Ectodermal cell (in vitro differentiated cells): Measurements from ENCODE around the gene SPOUT1. TPM values are rescaled to one million over a fixed set of nuclear protein-coding genes. Genes with fewer than 3 reads are reported as not detected.
"Not testable (repeated sequence)": the region's sequence is repeated elsewhere in the genome, so short reads cannot be mapped to it uniquely, and the experiment has no call there.

Experiments
- H3K27ac ChIP-seq: 2 replicates; pipeline ENCODE4 v1.7.0; 2013; ENCODE audit warnings: mild to moderate bottlenecking, low read depth, low read length; ENCODE audit not compliant: insufficient read depth, poor library complexity, severe bottlenecking
- H3K27me3 ChIP-seq: 2 replicates; pipeline ENCODE4 v1.7.0; 2013; ENCODE audit warnings: mild to moderate bottlenecking, low read length; ENCODE audit not compliant: insufficient read depth, control insufficient read depth, poor library complexity, severe bottlenecking
- H3K36me3 ChIP-seq: one replicate; pipeline ENCODE4 v1.7.0; 2013; ENCODE audit warnings: low read length; ENCODE audit not compliant: control insufficient read depth, insufficient read depth
- H3K4me1 ChIP-seq: one replicate; pipeline ENCODE4 v1.7.0; 2013; ENCODE audit warnings: low read length; ENCODE audit not compliant: control insufficient read depth, insufficient read depth
- H3K4me3 ChIP-seq: 2 replicates; pipeline ENCODE4 v1.7.0; 2013; ENCODE audit warnings: low read depth, low read length, control low read depth; ENCODE audit not compliant: insufficient read depth
- H3K9me3 ChIP-seq: 2 replicates; pipeline ENCODE4 v1.7.0; 2013; ENCODE audit warnings: mild to moderate bottlenecking, low read length, moderate library complexity; ENCODE audit not compliant: control insufficient read depth
- WGBS, 2 experiments: methylation state at CpG; one replicate each; pipeline ENCODE4 v1.1.7; 2013; ENCODE audit warnings: missing lambda C conversion rate in 2 of 2; 5-methylcytosine and 5-hydroxymethylcytosine counted together
- polyA plus RNA-seq, 4 experiments: library from polyadenylated mRNA; stranded (reverse); fragments of 50-300 nt; gene quantifications; one replicate each; pipeline ENCODE4 v1.2.3, GENCODE V29; 2013

SPOUT1 gene, protein sequence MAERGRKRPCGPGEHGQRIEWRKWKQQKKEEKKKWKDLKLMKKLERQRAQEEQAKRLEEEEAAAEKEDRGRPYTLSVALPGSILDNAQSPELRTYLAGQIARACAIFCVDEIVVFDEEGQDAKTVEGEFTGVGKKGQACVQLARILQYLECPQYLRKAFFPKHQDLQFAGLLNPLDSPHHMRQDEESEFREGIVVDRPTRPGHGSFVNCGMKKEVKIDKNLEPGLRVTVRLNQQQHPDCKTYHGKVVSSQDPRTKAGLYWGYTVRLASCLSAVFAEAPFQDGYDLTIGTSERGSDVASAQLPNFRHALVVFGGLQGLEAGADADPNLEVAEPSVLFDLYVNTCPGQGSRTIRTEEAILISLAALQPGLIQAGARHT
- 39.4 TPM for polyA plus RNA-seq (2013, experiment 1 of 4)
- polyA plus RNA-seq (2013, experiment 2 of 4): 47.0 TPM
- 26.9 TPM for polyA plus RNA-seq (2013, experiment 3 of 4)
- 31.9 TPM for polyA plus RNA-seq (2013, experiment 4 of 4)

DNA sequence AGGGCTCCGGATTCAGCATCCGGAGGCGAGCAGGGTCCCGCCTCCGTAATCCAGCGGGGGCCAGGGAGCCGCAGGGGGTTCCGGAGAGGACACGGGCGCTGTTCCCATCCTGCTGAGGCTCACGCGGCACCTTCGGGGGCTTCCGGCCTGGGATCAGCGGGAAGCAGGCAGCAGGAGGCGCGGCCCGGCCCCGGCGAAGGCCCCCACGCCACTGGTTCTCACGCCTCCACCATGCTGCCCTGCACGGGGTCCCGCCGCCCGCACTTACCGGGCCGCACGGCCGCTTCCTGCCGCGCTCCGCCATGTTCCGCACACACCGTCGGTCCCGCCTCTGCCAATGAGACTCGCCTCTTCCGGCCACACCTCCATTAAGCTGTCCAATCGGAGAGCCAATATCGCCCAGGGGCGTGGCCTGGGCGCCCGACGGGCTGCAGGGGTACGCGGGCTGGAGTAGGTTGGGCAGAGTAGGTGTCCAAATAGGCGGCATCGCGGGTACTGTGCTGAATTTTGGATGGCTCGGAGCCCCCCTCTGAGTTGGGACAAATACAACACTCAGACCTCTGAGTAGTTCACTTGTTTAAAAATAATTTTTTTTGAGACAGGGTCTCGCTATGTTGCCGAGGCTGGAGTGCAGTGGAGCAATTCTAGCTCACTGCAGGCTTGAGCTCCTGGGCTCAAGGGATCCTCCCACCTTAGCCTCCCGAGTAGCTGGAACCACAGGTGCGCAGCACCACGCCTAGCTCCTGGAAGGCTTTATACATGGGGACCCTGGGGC lies at the start of gene SPOUT1:
Gene SPOUT1 (minus strand): TSS at position 318 of the 775 bp plus-strand sequence. CDS start 14 bp downstream, at position 304.
- no peaks in the 10 kb centered on the region for H3K27me3 ChIP-seq
- H3K27ac ChIP-seq: no peak within 1 kb of the TSS
- no peaks in the 10 kb centered on the region for H3K9me3 ChIP-seq
- H3K36me3 ChIP-seq: peaks cover 16% of the 10 kb centered on the region
- 3% methylated on average over 56 of the region's 56 CpGs for WGBS, 2 experiments
- no peaks in the 10 kb centered on the region for H3K4me1 ChIP-seq
- H3K4me3 ChIP-seq: peak within 1 kb of the TSS; percentile 75

DNA sequence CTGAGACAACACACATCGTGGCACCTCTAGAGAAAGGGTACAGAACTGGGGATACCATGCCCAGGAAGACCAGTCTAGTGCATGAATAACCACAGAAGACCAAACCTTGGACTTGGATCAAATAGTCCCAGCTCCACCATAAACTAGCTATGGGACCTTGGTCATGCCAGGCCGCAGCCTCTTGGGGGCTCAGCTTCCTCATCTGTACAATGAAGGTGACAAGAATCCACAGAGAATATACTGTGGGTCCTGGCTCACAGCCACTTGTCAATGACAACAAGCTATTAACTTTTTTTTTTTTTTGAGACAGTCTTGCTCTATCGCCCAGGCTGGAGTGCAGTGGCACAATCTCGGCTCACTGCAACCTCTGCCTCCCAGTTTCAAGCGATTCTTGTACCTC lies 48.3 kb upstream of the SPOUT1 start:
- no peak overlapping the region for H3K27ac ChIP-seq
- no peaks in the 10 kb centered on the region for H3K36me3 ChIP-seq
- no peaks in the 10 kb centered on the region for H3K9me3 ChIP-seq
- WGBS, 2 experiments: 92 to 97% methylated on average over 5 of the region's 5 CpGs
- H3K27me3 ChIP-seq: no peaks in the 10 kb centered on the region
- H3K4me1 ChIP-seq: no peaks in the 10 kb centered on the region
- no peak overlapping the region for H3K4me3 ChIP-seq

DNA sequence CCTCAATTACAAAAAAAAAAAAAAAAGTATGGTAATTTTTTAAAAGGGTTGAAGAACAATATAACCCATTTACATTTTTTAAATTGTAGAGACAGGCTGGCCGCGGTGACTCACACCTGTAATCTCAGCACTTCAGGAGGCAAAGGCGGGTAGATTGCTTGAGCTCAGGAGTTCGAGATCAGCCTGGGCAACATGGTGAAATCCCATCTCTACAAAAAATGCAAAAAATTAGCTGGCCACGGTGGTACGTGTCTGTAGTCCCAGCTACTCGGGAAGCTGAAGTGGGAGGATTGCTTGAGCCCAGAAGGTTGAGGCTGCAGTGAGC lies 41.3 kb upstream of the SPOUT1 start:
- H3K9me3 ChIP-seq, H3K36me3 ChIP-seq, H3K4me1 ChIP-seq, H3K27ac ChIP-seq, H3K27me3 ChIP-seq, H3K4me3 ChIP-seq: not testable (repeated sequence)
- 88 to 94% methylated on average over 7 of the region's 7 CpGs for WGBS, 2 experiments

DNA sequence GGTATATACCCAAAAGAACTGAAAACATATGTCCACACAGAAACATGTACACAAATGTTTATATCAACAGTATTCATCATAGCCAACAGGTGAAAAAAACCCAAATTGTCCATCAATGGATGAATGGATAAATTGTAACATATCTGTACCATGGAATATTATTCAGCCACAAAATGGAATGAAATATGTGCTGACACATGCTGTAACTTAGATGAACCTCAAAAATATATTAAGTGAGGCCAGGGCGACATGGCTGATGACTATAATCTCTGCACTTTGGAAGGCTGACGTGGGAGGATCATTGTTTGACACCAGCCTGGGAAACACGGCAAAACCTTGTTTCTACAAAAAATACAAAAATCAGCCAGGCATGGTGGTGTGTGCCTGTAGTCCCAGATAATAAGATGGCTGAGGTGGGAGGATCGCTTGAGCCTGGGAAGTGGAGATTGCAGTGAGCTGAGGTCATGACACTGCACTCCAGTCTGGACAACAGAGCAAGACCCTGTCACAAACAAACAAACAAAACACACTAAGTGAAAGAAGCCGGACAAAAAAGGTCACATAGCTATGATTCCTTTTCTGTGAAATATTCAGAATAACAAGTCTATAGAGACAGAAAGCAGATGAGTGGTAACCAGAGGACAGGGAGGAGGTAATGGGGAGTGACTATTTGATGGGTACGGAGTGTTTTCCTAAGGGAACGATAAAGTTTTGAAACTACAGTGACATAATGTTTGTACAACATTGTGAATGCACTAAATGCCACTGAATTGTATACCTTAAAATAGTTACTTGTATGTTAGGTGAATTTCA lies 40.7 kb upstream of the SPOUT1 start:
- no peaks in the 10 kb centered on the region for H3K4me1 ChIP-seq
- no peak overlapping the region for H3K27ac ChIP-seq
- 93 to 95% methylated on average over 7 of the region's 7 CpGs for WGBS, 2 experiments
- no peak overlapping the region for H3K4me3 ChIP-seq
- H3K36me3 ChIP-seq: no peaks in the 10 kb centered on the region
- H3K9me3 ChIP-seq: no peaks in the 10 kb centered on the region
- no peaks in the 10 kb centered on the region for H3K27me3 ChIP-seq

DNA sequence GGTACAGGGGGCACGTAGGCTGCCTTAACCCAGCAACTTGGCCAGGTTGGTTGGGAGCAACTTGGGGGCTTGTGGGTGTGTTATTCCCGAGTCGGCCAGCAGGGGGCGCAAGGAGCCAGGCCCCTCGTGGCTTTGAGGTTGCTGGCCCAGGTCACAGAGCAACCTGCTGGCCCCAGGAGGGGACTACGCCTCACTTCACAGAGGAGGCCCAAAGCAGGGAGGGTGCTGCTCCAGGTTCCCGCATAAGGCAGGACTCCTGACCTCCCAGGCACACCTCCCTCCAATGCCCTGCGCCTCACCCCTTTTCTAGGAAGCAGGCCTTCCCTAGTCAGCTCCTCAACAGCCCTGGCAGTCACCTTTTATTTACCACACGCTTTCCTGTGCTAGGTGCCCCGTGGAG lies 34.1 kb upstream of the SPOUT1 start:
- no peak overlapping the region for H3K27ac ChIP-seq
- no peaks in the 10 kb centered on the region for H3K9me3 ChIP-seq
- 32 to 36% methylated on average over 10 of the region's 10 CpGs for WGBS, 2 experiments
- no peaks in the 10 kb centered on the region for H3K36me3 ChIP-seq
- H3K27me3 ChIP-seq: no peaks in the 10 kb centered on the region
- no peak overlapping the region for H3K4me3 ChIP-seq
- no peaks in the 10 kb centered on the region for H3K4me1 ChIP-seq

DNA sequence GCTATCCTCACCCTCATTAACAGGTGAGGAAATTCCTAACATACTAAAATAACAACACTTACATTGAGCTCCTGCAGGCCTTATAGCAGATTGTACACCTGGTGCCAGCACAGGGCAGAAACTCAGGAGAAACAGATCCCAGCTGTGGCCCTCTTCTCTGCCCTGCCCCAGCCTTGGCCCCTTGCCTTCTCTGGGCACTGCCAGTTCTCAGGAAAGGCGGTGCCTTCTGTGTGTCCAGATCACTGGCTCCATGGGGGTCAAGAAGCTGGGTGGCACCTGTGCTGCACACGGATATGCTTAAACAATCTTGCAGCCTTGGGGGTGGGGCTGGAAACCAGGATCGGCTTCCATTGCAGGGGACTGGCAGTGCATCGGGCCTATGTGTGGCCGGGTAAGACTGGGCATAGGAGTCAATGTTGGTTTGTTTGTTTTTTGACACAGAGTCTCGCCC lies 32.8 kb upstream of the SPOUT1 start:
- Histone ChIP-seq H3K4me1 (no peaks in the 10 kb centered on the region), H3K9me3 (no peaks in the 10 kb centered on the region), H3K27ac (no peak overlapping the region), H3K36me3 (no peaks in the 10 kb centered on the region), H3K27me3 (no peaks in the 10 kb centered on the region), H3K4me3 (no peak overlapping the region)
- WGBS, 2 experiments: 95% methylated on average over 6 of the region's 6 CpGs

DNA sequence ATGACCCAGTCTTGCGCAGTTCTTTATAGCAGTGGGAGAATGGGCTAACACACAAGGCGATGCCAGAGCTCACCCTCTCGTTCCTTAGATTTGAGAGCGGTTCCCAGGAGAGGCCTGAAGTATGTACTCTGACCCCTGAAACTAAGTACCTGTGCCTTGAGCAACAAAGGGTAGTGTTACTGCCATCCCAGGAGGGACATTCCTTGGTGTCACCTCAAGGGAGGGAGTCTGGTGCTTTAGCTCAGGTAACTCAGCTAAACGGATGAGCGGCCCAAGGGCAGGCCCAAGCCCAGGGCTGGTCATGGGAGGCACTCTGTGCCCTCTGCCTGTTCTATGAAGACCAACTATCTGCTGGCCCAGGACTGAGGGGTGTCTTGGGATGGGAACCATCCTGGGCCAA lies 31.9 kb upstream of the SPOUT1 start:
- H3K36me3 ChIP-seq: no peaks in the 10 kb centered on the region
- no peaks in the 10 kb centered on the region for H3K4me1 ChIP-seq
- no peak overlapping the region for H3K27ac ChIP-seq
- H3K9me3 ChIP-seq: no peaks in the 10 kb centered on the region
- WGBS, 2 experiments: 80% methylated on average over 6 of the region's 6 CpGs
- H3K4me3 ChIP-seq: no peak overlapping the region
- H3K27me3 ChIP-seq: no peaks in the 10 kb centered on the region

DNA sequence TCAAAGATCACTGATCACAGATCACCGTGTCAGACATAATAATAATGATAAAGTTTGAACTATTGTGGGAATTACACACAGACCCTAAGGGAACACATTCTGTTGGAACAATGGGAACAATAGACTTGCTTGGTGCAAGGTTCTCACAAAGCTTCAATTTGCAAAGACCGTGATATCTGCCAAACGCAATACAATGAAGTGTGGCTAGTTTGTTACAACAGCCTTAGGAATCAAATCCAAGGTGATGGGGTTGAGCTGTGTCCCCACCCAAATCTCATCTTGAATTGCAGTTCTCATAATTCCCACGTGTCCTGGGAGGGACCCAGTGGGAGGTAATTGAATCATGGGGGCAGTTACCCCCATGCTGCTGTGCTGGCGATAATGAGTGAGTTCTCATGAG lies 31.3 kb upstream of the SPOUT1 start:
- 73 to 74% methylated on average over 5 of the region's 5 CpGs for WGBS, 2 experiments

DNA sequence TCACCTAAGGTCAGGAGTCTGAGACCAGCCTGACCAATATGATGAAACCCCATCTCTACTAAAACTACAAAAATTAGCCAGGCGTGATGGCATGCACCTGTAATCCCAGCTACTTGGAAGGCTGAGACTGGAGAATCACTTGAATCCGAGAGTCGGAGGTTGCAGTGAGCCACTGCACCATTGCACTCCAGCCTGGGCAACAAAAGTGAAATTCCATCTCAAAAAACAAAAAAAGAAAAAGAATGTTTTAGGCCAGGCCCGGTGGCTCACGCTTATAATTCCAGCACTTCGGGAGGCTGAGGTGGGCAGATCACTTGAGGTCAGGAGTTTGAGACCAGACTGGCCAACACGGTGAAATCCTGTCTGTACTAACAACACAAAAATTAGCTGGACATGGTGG lies 28.9 kb upstream of the SPOUT1 start:
- 91 to 92% methylated on average over 7 of the region's 7 CpGs for WGBS, 2 experiments
- H3K36me3 ChIP-seq, H3K4me3 ChIP-seq, H3K9me3 ChIP-seq, H3K27me3 ChIP-seq, H3K4me1 ChIP-seq, H3K27ac ChIP-seq: not testable (repeated sequence)

More for the DNA sequence above, 31.3 kb upstream of the SPOUT1 start:
- no peaks in the 10 kb centered on the region for H3K27me3 ChIP-seq
- no peaks in the 10 kb centered on the region for H3K4me1 ChIP-seq
- no peaks in the 10 kb centered on the region for H3K9me3 ChIP-seq
- no peak overlapping the region for H3K27ac ChIP-seq
- H3K4me3 ChIP-seq: no peak overlapping the region
- no peaks in the 10 kb centered on the region for H3K36me3 ChIP-seq

DNA sequence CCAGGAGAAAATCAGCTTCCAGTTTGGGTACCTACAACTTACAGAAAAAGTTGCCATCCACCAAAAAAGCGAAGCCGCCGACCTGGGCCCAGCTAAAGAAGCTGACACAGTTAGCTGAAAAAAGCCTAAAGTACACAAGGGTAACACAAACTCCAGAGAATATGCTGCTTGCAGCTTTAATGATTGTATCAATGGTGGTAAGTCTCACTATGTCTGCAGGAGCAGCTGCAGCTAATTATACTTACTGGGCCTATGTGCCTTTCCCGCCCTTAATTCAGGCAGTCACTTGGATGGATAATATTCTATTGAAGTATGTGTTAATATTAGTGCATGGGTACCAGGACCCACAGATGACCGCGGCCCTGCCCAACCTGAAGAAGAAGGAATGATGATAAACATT lies 24.9 kb upstream of the SPOUT1 start:
- not testable (repeated sequence) for H3K27ac ChIP-seq, H3K36me3 ChIP-seq, H3K9me3 ChIP-seq, H3K4me1 ChIP-seq, H3K27me3 ChIP-seq, H3K4me3 ChIP-seq
- 92 to 94% methylated on average over 4 to 6 of the region's 6 CpGs for WGBS, 2 experiments
